OCI-LY3 (cell line): ENCODE measurements around the gene ZFP62.

Source experiments
- EZH2phosphoT487 ChIP-seq: fragments of 200-600 bp; shearing (Covaris generic); IDR thresholded peaks from 2 replicates; pipeline ENCODE4 v1.6.1; 2018; ENCODE audit warnings: antibody characterized with exemption, mixed run types, low read depth
- TF ChIP-seq, protein P1 (sequence below): fragments of 200-600, 300-600 bp; sonication (generic); IDR thresholded peaks from 2 replicates; pipeline ENCODE4 v1.5.1; 2014; ENCODE audit warnings: antibody characterized with exemption, low read length, low read depth

DNA sequence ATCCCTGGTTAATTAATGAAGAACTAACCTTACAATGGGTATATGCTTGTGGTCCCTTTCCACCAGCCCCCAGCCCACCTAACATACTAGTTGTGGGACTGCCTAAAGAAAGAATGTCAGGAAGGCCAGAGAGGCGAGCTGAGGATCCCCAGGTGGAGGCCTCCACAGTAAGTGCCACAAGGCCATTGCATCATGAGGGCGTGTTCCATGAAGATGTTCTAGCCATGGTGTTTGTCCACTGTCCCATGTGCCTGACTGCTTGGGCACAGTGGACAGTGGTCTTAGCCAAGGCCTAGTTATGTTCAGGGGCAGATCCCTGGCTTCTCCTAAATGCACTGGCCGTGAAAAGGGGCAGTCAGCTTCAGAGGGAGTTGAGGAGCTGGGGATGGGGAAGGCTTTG, 21.1 kb downstream of the ZFP62 start:
- TF ChIP-seq, protein P1, sequence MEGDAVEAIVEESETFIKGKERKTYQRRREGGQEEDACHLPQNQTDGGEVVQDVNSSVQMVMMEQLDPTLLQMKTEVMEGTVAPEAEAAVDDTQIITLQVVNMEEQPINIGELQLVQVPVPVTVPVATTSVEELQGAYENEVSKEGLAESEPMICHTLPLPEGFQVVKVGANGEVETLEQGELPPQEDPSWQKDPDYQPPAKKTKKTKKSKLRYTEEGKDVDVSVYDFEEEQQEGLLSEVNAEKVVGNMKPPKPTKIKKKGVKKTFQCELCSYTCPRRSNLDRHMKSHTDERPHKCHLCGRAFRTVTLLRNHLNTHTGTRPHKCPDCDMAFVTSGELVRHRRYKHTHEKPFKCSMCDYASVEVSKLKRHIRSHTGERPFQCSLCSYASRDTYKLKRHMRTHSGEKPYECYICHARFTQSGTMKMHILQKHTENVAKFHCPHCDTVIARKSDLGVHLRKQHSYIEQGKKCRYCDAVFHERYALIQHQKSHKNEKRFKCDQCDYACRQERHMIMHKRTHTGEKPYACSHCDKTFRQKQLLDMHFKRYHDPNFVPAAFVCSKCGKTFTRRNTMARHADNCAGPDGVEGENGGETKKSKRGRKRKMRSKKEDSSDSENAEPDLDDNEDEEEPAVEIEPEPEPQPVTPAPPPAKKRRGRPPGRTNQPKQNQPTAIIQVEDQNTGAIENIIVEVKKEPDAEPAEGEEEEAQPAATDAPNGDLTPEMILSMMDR: no peak
- TF ChIP-seq EZH2phosphoT487: no peak
